ENCODE data around the gene CTNNA1. TPM values are rescaled to one million over a fixed set of nuclear protein-coding genes. Genes with fewer than 3 reads are reported as not detected.
A peak's percentile ranks its signal among the peaks of the same experiment; 100 is the strongest.
"Not testable (repeated sequence)": the region's sequence is repeated elsewhere in the genome, so short reads cannot be mapped to it uniquely, and the experiment has no call there.

CTNNA1 gene
- total and polyA plus RNA-seq, 4 donors, result 107 to 446 (median 278) TPM

DNA sequence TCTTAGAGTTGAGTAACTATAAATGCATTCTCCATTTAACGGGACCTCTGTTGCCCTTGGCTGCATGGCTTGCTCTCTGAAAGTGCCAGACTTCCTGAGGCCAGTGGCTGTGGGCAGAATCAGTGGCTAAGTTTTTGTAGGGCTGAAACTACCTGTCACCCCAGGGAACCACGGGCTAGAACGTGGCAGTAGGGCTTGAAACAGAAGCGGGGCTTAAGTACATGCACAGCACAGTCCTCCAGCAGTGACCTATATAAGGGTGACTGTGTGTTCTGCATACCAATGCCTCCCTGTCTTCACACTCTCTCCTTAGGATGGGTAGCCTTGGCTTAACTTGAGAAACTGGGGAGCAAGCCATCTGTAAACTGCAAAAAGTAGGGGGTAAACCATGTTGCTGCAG lies 165.5 kb downstream of the CTNNA1 start:
- intact Hi-C loops (cut with DNase I), result no loop called here
- H3K4me1 ChIP-seq (ENCODE audit: control insufficient read depth in 1 of 2, insufficient read depth in 2 of 2, low read length in 2 of 2), result peaks cover 5 to 7% of the 10 kb centered on the region in 2 donors
- peaks cover 0 to 1% of the 10 kb centered on the region in 2 donors for H3K36me3 ChIP-seq (ENCODE audit: control insufficient read depth in 1 of 2, insufficient read depth in 2 of 2, low read length in 1 of 2)
- H3K9me3 ChIP-seq (ENCODE audit: control insufficient read depth, low read length), result no peaks in the 10 kb centered on the region
- DNase-seq (no peak), ATAC-seq (ENCODE audit: low FRiP score) (no peak)
- WGBS, 2 donors, result 24 to 30% methylated on average over 4 of the region's 4 CpGs
- H3K27ac ChIP-seq (ENCODE audit: low read depth in 1 of 2, low read length in 2 of 2), result no peak overlapping the region
- H3K27me3 ChIP-seq (ENCODE audit: control insufficient read depth in 1 of 2, insufficient read depth in 2 of 2, low read length in 1 of 2), result no peaks in the 10 kb centered on the region
- H3K4me3 ChIP-seq (ENCODE audit: low read length in 2 of 2), result no peak overlapping the region

DNA sequence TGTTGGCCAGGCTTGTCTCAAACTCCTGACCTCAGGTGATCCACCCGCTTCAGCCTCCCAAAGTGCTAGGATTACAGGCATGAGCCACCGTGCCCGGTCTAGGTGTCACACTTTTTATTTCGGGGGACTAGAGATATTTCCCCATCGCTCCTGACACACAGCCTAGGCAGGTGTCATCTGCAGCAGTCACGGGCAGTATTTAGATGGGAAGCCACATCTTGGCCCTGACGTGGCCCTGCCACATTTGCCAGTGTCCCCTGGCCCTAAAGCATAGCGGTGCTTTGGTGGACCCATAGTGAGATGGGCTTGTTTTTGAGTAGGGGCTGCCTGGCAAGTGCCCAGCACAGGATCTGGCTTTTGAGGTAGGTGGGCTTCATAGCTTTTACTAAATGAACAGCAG lies 167.0 kb downstream of the CTNNA1 start:
- peaks cover 0 to 1% of the 10 kb centered on the region in 2 donors for H3K36me3 ChIP-seq (ENCODE audit: control insufficient read depth in 1 of 2, insufficient read depth in 2 of 2, low read length in 1 of 2)
- no peak for ATAC-seq (ENCODE audit: low FRiP score)
- intact Hi-C loops (cut with DNase I), result no loop called here

DNA sequence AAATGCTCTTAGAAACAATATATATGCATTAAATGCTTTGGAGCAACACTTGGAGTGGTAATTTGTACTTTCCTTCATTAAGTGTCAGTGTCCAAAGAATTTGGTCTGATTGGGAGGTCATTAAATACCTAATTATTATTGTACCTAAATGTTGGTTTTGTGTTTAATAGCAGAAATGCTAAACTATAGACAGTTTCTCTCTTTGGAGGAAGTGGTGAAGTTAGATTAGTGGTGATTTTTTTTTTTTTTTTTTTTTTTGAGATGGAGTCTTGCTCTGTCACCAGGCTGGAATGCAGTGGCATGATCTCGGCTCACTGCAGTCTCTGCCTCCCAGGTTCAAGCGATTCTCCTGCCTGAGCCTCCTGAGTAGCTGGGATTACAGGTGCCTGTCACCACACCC lies 168.1 kb downstream of the CTNNA1 start:
- DNase-seq; intact Hi-C loops (cut with DNase I); H3K27ac ChIP-seq (ENCODE audit: low read depth in 1 of 2, low read length in 2 of 2); H3K9me3 ChIP-seq (ENCODE audit: control insufficient read depth, low read length); H3K36me3 ChIP-seq (ENCODE audit: control insufficient read depth in 1 of 2, insufficient read depth in 2 of 2, low read length in 1 of 2); ATAC-seq (ENCODE audit: low FRiP score); H3K27me3 ChIP-seq (ENCODE audit: control insufficient read depth in 1 of 2, insufficient read depth in 2 of 2, low read length in 1 of 2); H3K4me1 ChIP-seq (ENCODE audit: control insufficient read depth in 1 of 2, insufficient read depth in 2 of 2, low read length in 2 of 2); H3K4me3 ChIP-seq (ENCODE audit: low read length in 2 of 2): not testable (repeated sequence)
- WGBS, 2 donors, result 39 to 44% methylated on average over 2 of the region's 2 CpGs

More for the DNA sequence above, 167.0 kb downstream of the CTNNA1 start:
- Histone ChIP-seq H3K27me3 (ENCODE audit: control insufficient read depth in 1 of 2, insufficient read depth in 2 of 2, low read length in 1 of 2) (no peaks in the 10 kb centered on the region), H3K4me3 (ENCODE audit: low read length in 2 of 2) (no peak overlapping the region), H3K9me3 (ENCODE audit: control insufficient read depth, low read length) (no peaks in the 10 kb centered on the region), H3K27ac (ENCODE audit: low read depth in 1 of 2, low read length in 2 of 2) (no peak overlapping the region), H3K4me1 (ENCODE audit: control insufficient read depth in 1 of 2, insufficient read depth in 2 of 2, low read length in 2 of 2) (peaks cover 5 to 7% of the 10 kb centered on the region in 2 donors)
- 96 to 99% methylated on average over 8 of the region's 8 CpGs for WGBS, 2 donors
- no peak for DNase-seq

DNA sequence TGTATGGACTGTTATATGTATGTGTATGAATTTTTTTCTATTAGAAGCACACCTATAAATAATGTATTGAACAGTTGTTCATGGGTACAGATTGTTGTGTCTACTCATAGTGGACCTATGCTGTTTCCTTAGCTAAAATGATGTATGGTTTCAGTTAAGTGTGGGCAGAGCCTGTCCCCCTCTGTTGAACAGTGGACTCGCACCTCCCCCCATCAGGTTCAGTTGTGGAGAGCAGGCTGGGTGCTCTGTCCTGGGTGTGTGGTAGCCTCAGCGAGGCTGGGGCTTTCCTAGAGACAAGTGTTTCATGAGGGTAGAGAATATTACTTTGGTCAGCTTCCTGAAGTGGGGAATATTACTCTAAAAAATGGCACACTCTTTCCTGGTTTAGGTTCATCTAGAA lies 169.3 kb downstream of the CTNNA1 start:
- H3K36me3 ChIP-seq (ENCODE audit: control insufficient read depth in 1 of 2, insufficient read depth in 2 of 2, low read length in 1 of 2), result peaks cover 0 to 4% of the 10 kb centered on the region in 2 donors
- H3K4me3 ChIP-seq (ENCODE audit: low read length in 2 of 2), result no peak overlapping the region
- H3K27ac ChIP-seq (ENCODE audit: low read depth in 1 of 2, low read length in 2 of 2), result no peak overlapping the region
- peaks cover 5 to 7% of the 10 kb centered on the region in 2 donors for H3K4me1 ChIP-seq (ENCODE audit: control insufficient read depth in 1 of 2, insufficient read depth in 2 of 2, low read length in 2 of 2)
- no peak for DNase-seq
- intact Hi-C loops (cut with DNase I), result no loop called here
- ATAC-seq (ENCODE audit: low FRiP score), result no peak
- H3K9me3 ChIP-seq (ENCODE audit: control insufficient read depth, low read length), result no peaks in the 10 kb centered on the region
- H3K27me3 ChIP-seq (ENCODE audit: control insufficient read depth in 1 of 2, insufficient read depth in 2 of 2, low read length in 1 of 2), result no peaks in the 10 kb centered on the region
- 96 to 99% methylated on average over 2 of the region's 2 CpGs for WGBS, 2 donors

DNA sequence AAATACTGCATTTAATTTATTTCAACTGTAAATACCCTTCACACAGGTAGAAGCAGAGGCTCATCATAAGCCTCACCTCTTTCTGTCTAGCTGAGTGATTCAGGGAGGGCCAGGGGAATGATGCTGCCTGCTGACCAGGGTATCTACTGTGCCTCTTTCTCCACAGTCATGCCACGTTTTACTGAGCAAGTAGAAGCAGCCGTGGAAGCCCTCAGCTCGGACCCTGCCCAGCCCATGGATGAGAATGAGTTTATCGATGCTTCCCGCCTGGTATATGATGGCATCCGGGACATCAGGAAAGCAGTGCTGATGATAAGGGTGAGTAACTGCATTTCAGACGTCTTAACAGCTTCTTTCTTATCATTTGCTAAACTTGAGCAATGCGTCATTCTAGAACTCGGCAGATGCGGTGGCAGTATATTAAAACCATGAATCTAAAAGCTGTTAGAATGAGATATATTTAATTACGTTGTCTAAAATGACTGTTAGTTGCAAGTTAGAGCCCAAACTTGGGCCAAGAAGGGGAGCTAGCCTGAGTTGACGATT lies 171.9 kb downstream of the CTNNA1 start:
- ATAC-seq (ENCODE audit: low FRiP score) (no peak), DNase-seq (no peak)
- Histone ChIP-seq H3K4me3 (ENCODE audit: low read length in 2 of 2) (no peak overlapping the region), H3K27me3 (ENCODE audit: control insufficient read depth in 1 of 2, insufficient read depth in 2 of 2, low read length in 1 of 2) (no peaks in the 10 kb centered on the region), H3K4me1 (ENCODE audit: control insufficient read depth in 1 of 2, insufficient read depth in 2 of 2, low read length in 2 of 2) (peaks cover 2 to 4% of the 10 kb centered on the region in 2 donors), H3K36me3 (ENCODE audit: control insufficient read depth in 1 of 2, insufficient read depth in 2 of 2, low read length in 1 of 2) (peaks cover 0 to 4% of the 10 kb centered on the region in 2 donors), H3K27ac (ENCODE audit: low read depth in 1 of 2, low read length in 2 of 2) (no peak overlapping the region), H3K9me3 (ENCODE audit: control insufficient read depth, low read length) (no peaks in the 10 kb centered on the region)
- 87 to 90% methylated on average over 12 of the region's 12 CpGs for WGBS, 2 donors
- intact Hi-C loops (cut with DNase I), result no loop called here

GRCh38 chr5:138926257-138926656 lies 173.0 kb downstream of the CTNNA1 start:
- H3K27ac ChIP-seq (ENCODE audit: low read depth in 1 of 2, low read length in 2 of 2), result peak overlapping the region in 1 of 2 donors; percentile 3
- DNase-seq (no peak), ATAC-seq (ENCODE audit: low FRiP score) (no peak)
- peaks cover 3 to 12% of the 10 kb centered on the region in 2 donors for H3K36me3 ChIP-seq (ENCODE audit: control insufficient read depth in 1 of 2, insufficient read depth in 2 of 2, low read length in 1 of 2)
- H3K9me3 ChIP-seq (ENCODE audit: control insufficient read depth, low read length), result no peaks in the 10 kb centered on the region
- no peaks in the 10 kb centered on the region for H3K27me3 ChIP-seq (ENCODE audit: control insufficient read depth in 1 of 2, insufficient read depth in 2 of 2, low read length in 1 of 2)
- intact Hi-C loops (cut with DNase I), result no loop called here
- 94 to 95% methylated on average over 11 of the region's 11 CpGs for WGBS, 2 donors
- no peak overlapping the region for H3K4me3 ChIP-seq (ENCODE audit: low read length in 2 of 2)
- peaks cover 2% of the 10 kb centered on the region in 2 donors for H3K4me1 ChIP-seq (ENCODE audit: control insufficient read depth in 1 of 2, insufficient read depth in 2 of 2, low read length in 2 of 2)

GRCh38 chr5:138926688-138927448 lies 173.6 kb downstream of the CTNNA1 start:
- peak overlapping the region in 1 of 2 donors; percentile 3 for H3K27ac ChIP-seq (ENCODE audit: low read depth in 1 of 2, low read length in 2 of 2)
- ATAC-seq (ENCODE audit: low FRiP score) (peak; percentile 41), DNase-seq (peak in 1 of 2 donors; percentile 79)
- H3K4me1 ChIP-seq (ENCODE audit: control insufficient read depth in 1 of 2, insufficient read depth in 2 of 2, low read length in 2 of 2), result peaks cover 2% of the 10 kb centered on the region in 2 donors
- H3K4me3 ChIP-seq (ENCODE audit: low read length in 2 of 2), result no peak overlapping the region
- H3K9me3 ChIP-seq (ENCODE audit: control insufficient read depth, low read length), result no peaks in the 10 kb centered on the region
- intact Hi-C loops (cut with DNase I), result no loop called here
- H3K27me3 ChIP-seq (ENCODE audit: control insufficient read depth in 1 of 2, insufficient read depth in 2 of 2, low read length in 1 of 2), result no peaks in the 10 kb centered on the region
- peaks cover 3 to 17% of the 10 kb centered on the region in 2 donors for H3K36me3 ChIP-seq (ENCODE audit: control insufficient read depth in 1 of 2, insufficient read depth in 2 of 2, low read length in 1 of 2)
- WGBS, 2 donors, result 40 to 51% methylated on average over 16 of the region's 16 CpGs

DNA sequence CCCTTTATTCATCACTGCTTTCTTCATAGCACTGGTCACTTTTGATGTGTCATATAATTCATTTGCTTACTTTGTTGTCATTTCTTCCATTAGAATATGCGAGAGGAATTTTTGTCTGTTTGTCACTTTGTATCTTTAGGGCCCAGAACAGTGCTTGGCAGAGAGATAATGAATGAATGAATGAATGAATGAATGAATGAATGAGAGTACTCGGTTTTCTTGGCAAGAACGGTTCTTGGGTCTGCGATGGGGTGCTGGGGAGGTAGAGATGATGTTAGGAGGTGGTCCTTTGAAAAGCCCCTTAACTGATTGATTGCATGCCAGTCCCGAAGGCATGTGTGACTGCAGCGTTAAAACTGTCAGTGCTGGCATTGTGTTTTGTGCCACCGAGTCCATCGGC lies 174.3 kb downstream of the CTNNA1 start:
- DNase-seq (no peak), ATAC-seq (ENCODE audit: low FRiP score) (no peak)
- Histone ChIP-seq H3K4me3 (ENCODE audit: low read length in 2 of 2) (no peak overlapping the region), H3K9me3 (ENCODE audit: control insufficient read depth, low read length) (no peaks in the 10 kb centered on the region), H3K27me3 (ENCODE audit: control insufficient read depth in 1 of 2, insufficient read depth in 2 of 2, low read length in 1 of 2) (no peaks in the 10 kb centered on the region), H3K36me3 (ENCODE audit: control insufficient read depth in 1 of 2, insufficient read depth in 2 of 2, low read length in 1 of 2) (peaks cover 3 to 20% of the 10 kb centered on the region in 2 donors), H3K27ac (ENCODE audit: low read depth in 1 of 2, low read length in 2 of 2) (peak overlapping the region in 1 of 2 donors; percentile 22), H3K4me1 (ENCODE audit: control insufficient read depth in 1 of 2, insufficient read depth in 2 of 2, low read length in 2 of 2) (peaks cover 2% of the 10 kb centered on the region in 2 donors)
- 23 to 24% methylated on average over 8 of the region's 8 CpGs for WGBS, 2 donors
- intact Hi-C loops (cut with DNase I), result no loop called here

GRCh38 chr5:138927979-138928378 lies 174.8 kb downstream of the CTNNA1 start:
- DNase-seq (peak; percentile 75 to 81), ATAC-seq (ENCODE audit: low FRiP score) (peak; percentile 45)
- Histone ChIP-seq H3K9me3 (ENCODE audit: control insufficient read depth, low read length) (no peaks in the 10 kb centered on the region), H3K4me1 (ENCODE audit: control insufficient read depth in 1 of 2, insufficient read depth in 2 of 2, low read length in 2 of 2) (peaks cover 2% of the 10 kb centered on the region in 2 donors), H3K27me3 (ENCODE audit: control insufficient read depth in 1 of 2, insufficient read depth in 2 of 2, low read length in 1 of 2) (no peaks in the 10 kb centered on the region), H3K4me3 (ENCODE audit: low read length in 2 of 2) (no peak overlapping the region), H3K27ac (ENCODE audit: low read depth in 1 of 2, low read length in 2 of 2) (peak overlapping the region in 1 of 2 donors; percentile 22), H3K36me3 (ENCODE audit: control insufficient read depth in 1 of 2, insufficient read depth in 2 of 2, low read length in 1 of 2) (peaks cover 3 to 20% of the 10 kb centered on the region in 2 donors)
- intact Hi-C loops (cut with DNase I), result no loop called here
- WGBS, 2 donors, result 7 to 12% methylated on average over 7 of the region's 7 CpGs

Measured in aorta (tissue), 5 donors.